ENCODE results near the gene TSPAN1. TPM values are rescaled to one million over a fixed set of nuclear protein-coding genes. Genes with fewer than 3 reads are reported as not detected.

Gene TSPAN1
- polyA plus RNA-seq, 1 of the 3 experiments (the other 2 are of a cell fraction) = 12.2 TPM

DNA sequence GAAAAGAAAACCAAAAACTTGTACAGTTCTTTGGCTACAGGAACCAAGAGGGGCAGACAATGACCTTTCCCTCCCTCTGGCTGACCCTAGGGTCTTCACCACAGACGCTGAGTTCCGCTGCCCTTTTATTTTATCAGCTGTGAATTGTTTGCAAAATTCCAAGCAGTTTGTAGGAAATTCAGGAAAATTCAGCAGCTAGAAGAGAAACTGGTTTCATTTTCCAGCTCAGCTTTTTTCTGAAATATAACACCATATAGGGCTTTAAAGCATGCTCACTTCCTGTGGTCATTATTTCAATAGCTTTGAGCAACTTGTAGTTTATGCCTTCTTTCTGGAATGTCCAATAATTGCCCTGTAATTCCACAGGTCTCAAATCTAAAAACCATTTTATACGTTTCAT, 37.0 kb upstream of the TSPAN1 start:
- no peak overlapping the region for H3K27ac ChIP-seq (ENCODE audit: low read depth in 2 of 2, low read length in 1 of 2)
- no peaks in the 10 kb centered on the region for H3K27me3 ChIP-seq (ENCODE audit: insufficient read depth)
- DNase-seq = no peak
- no peak overlapping the region; the same call in 1 of the 2 replicates for H2AFZ ChIP-seq (ENCODE audit: low read depth)
- ChIA-PET POLR2A (no interaction called here), CTCF (interaction anchor here (0.9 to 1.2 kb wide), 2 partner anchors 9 to 86 kb away, joined by 3 read pairs; no protein-coding TSS in a partner anchor)
- H3K4me2 ChIP-seq = no peak overlapping the region; the same call in 1 of the 2 replicates
- no peak overlapping the region for H3K4me3 ChIP-seq (ENCODE audit: low read depth in 2 of 2, low read length in 1 of 2)
- peaks cover 8% of the 10 kb centered on the region for H3F3A ChIP-seq (replicated peaks; ENCODE audit: insufficient read depth)
- no peaks in the 10 kb centered on the region for H3K36me3 ChIP-seq (replicated peaks in 1 of 2; ENCODE audit: control insufficient read depth in 1 of 2, insufficient read depth in 2 of 2, low read length in 1 of 2)
- H3K9me2 ChIP-seq = no peaks in the 10 kb centered on the region
- no peaks in the 10 kb centered on the region for H4K20me1 ChIP-seq (ENCODE audit: insufficient read depth)
- WGBS (ENCODE audit: low lambda C conversion rate) = 96% methylated on average over 3 of the region's 3 CpGs
- H3K9ac ChIP-seq = no peak overlapping the region
- no peak for TF ChIP-seq YY1 (IDR thresholded peaks at IDR 0.05; ENCODE audit: low read depth)
- no peak for TF ChIP-seq EZH2phosphoT487 (IDR thresholded peaks at IDR 0.05; ENCODE audit: borderline replicate concordance, low read depth)
- no peak for TF ChIP-seq PBX3 (IDR thresholded peaks at IDR 0.05)
- no peak for TF ChIP-seq RFX5 (IDR thresholded peaks at IDR 0.05; ENCODE audit: low read length)
- no peak for TF ChIP-seq CHD2 (IDR thresholded peaks at IDR 0.05; ENCODE audit: low read length, partially characterized antibody)
- no peak for TF ChIP-seq FOXJ3 (CRISPR knock-in tag; IDR thresholded peaks at IDR 0.05)
- no peak for TF ChIP-seq USF1 (IDR thresholded peaks at IDR 0.05; ENCODE audit: borderline replicate concordance, low read depth)
- no peak for TF ChIP-seq MEF2A (IDR thresholded peaks at IDR 0.05; ENCODE audit: borderline replicate concordance, low read depth)
- TF ChIP-seq SMC3 (IDR thresholded peaks at IDR 0.05; ENCODE audit: low read depth, low read length) = no peak
- TF ChIP-seq CTCF (IDR thresholded peaks at IDR 0.05) = no peak
- no peak for TF ChIP-seq JUND (IDR thresholded peaks at IDR 0.05)
- no peak for TF ChIP-seq FOXM1 (IDR thresholded peaks at IDR 0.05; ENCODE audit: low read depth)
- H3K9me3 ChIP-seq = no peaks in the 10 kb centered on the region
- peaks cover 15 to 22% of the 10 kb centered on the region in 2 experiments; a peak in 2 of 4 replicates for H3K4me1 ChIP-seq (ENCODE audit: control insufficient read depth in 1 of 2, insufficient read depth in 2 of 2, low read depth in 1 of 2, low read length in 1 of 2)
- no peaks in the 10 kb centered on the region for H3K79me2 ChIP-seq (ENCODE audit: insufficient read depth)

DNA sequence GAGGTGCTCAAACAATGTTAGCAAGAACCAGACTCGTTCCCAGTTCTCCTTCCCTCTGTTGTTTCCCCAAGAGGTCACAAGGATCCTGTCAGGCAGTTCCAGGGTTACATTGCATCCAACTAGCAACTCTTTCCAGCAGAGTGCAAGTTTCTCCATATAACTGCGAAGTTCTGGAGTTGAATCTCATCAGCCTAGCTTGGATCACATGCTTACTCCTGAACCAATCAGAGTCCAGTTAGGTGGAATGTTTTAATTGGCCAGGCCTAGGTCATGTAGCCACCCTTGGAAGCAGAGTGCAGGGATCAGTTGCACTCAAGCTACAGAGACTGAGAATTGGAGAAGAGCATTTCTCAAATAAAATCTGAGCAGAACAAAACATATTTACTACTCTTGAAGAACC, 26.6 kb upstream of the TSPAN1 start:
- no peaks in the 10 kb centered on the region for H3F3A ChIP-seq (replicated peaks; ENCODE audit: insufficient read depth)
- POLR2A ChIA-PET = no interaction called here
- H3K9me2 ChIP-seq = no peaks in the 10 kb centered on the region
- H3K4me1 ChIP-seq (ENCODE audit: control insufficient read depth in 1 of 2, insufficient read depth in 2 of 2, low read depth in 1 of 2, low read length in 1 of 2) = no peaks in the 10 kb centered on the region; a peak in 1 of 4 replicates
- no peak overlapping the region for H3K4me3 ChIP-seq (ENCODE audit: low read depth in 2 of 2, low read length in 1 of 2)
- no peaks in the 10 kb centered on the region for H4K20me1 ChIP-seq (ENCODE audit: insufficient read depth)
- H3K9me3 ChIP-seq = no peaks in the 10 kb centered on the region
- no peaks in the 10 kb centered on the region for H3K36me3 ChIP-seq (replicated peaks in 1 of 2; ENCODE audit: control insufficient read depth in 1 of 2, insufficient read depth in 2 of 2, low read length in 1 of 2)
- no peaks in the 10 kb centered on the region for H3K27me3 ChIP-seq (ENCODE audit: insufficient read depth)
- H3K9ac ChIP-seq = no peak overlapping the region
- 33% methylated on average over 2 of the region's 2 CpGs for WGBS (ENCODE audit: low lambda C conversion rate)
- CTCF ChIA-PET = no interaction called here
- no peak overlapping the region for H3K4me2 ChIP-seq
- H3K79me2 ChIP-seq (ENCODE audit: insufficient read depth) = no peaks in the 10 kb centered on the region
- DNase-seq = no peak
- H2AFZ ChIP-seq (ENCODE audit: low read depth) = no peak overlapping the region
- no peak overlapping the region for H3K27ac ChIP-seq (ENCODE audit: low read depth in 2 of 2, low read length in 1 of 2)
- no peak for TF ChIP-seq EZH2phosphoT487 (IDR thresholded peaks at IDR 0.05; ENCODE audit: borderline replicate concordance, low read depth)
- TF ChIP-seq, protein P1, sequence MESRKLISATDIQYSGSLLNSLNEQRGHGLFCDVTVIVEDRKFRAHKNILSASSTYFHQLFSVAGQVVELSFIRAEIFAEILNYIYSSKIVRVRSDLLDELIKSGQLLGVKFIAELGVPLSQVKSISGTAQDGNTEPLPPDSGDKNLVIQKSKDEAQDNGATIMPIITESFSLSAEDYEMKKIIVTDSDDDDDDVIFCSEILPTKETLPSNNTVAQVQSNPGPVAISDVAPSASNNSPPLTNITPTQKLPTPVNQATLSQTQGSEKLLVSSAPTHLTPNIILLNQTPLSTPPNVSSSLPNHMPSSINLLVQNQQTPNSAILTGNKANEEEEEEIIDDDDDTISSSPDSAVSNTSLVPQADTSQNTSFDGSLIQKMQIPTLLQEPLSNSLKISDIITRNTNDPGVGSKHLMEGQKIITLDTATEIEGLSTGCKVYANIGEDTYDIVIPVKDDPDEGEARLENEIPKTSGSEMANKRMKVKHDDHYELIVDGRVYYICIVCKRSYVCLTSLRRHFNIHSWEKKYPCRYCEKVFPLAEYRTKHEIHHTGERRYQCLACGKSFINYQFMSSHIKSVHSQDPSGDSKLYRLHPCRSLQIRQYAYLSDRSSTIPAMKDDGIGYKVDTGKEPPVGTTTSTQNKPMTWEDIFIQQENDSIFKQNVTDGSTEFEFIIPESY (IDR thresholded peaks at IDR 0.05; ENCODE audit: borderline replicate concordance, low read depth) = no peak
- TF ChIP-seq, protein P2, sequence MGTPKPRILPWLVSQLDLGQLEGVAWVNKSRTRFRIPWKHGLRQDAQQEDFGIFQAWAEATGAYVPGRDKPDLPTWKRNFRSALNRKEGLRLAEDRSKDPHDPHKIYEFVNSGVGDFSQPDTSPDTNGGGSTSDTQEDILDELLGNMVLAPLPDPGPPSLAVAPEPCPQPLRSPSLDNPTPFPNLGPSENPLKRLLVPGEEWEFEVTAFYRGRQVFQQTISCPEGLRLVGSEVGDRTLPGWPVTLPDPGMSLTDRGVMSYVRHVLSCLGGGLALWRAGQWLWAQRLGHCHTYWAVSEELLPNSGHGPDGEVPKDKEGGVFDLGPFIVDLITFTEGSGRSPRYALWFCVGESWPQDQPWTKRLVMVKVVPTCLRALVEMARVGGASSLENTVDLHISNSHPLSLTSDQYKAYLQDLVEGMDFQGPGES (IDR thresholded peaks at IDR 0.05; ENCODE audit: low read depth, low read length) = no peak
